ENCODE data around the gene KRTAP12-2.

Gene KRTAP12-2

DNA sequence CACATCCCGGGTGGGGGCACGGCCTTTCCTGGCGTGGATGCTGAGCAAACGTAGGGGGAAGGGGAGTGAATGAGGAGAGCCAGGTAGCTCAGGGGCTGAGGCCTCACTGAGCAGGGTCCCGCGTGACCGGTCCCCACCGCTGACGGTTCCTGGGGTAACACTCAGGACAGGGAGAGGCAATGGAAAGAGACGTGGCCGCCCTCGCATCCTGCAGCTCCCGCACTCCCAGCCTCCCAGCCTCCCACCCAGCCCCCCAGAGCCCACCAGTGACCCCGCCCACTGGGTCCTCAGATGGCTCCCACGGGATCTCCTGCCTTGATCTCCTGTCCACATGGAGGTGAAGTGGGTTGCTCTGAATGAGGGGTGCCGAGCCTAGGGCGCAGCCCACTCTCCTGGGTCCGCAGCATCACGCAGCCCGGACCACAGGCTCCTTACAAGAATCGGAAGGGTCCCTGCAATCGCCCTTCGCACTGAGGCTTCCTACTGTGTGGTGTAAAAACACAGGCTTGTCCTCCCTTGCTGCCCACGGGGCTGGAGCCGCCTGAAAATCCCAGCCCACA, 42.2 kb upstream of the KRTAP12-2 start:
- H3K9me3 ChIP-seq (ENCODE audit: low read length): no peaks in the 10 kb centered on the region
- no peak overlapping the region for H3K4me3 ChIP-seq (ENCODE audit: low read depth in 1 of 2, low read length in 2 of 2)
- H3K27ac ChIP-seq (ENCODE audit: low read depth, low read length): no peak overlapping the region
- peaks cover 24 to 80% of the 10 kb centered on the region in 2 donors for H3K27me3 ChIP-seq (ENCODE audit: control insufficient read depth in 1 of 2, insufficient read depth in 2 of 2, low read length in 2 of 2)
- no peaks in the 10 kb centered on the region for H3K4me1 ChIP-seq (ENCODE audit: insufficient read depth, low read length)
- H3K36me3 ChIP-seq (ENCODE audit: insufficient read depth, low read length): no peaks in the 10 kb centered on the region
- H3K9ac ChIP-seq (ENCODE audit: low read length): no peak overlapping the region

DNA sequence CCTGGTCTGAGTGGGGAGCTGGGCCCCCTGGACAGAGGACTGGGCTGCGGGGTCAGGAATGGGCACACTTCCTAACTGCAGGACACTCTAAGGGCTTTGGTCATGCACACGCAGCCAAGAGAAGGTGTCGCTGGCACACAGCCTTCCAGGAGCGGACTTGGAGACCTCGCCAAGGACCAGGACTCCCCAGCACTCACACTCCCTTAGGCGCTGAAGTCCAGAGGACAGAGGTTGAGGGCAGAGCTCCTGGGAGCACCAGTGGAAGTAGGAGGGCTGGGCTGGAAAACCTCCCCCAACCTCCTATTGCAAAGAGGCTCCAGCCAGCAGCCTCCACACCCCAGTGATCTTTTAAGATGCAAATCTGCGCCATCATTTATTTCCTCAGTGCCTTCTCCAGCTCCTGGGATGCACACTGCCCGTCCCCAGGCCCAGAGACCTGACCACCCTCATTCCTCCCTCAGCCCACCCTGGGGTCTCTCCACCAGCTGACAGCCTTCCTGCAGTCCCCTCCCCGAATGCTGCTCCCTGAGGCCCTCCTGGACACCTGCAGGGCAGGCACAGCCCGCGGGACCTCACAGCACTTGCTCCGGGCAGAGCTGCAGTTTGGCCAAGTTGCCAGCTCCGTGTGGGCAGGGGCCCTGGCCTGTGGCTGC, 41.6 kb upstream of the KRTAP12-2 start:
- H3K27me3 ChIP-seq (ENCODE audit: control insufficient read depth in 1 of 2, insufficient read depth in 2 of 2, low read length in 2 of 2): peaks cover 18 to 80% of the 10 kb centered on the region in 2 donors
- H3K4me1 ChIP-seq (ENCODE audit: insufficient read depth, low read length): no peaks in the 10 kb centered on the region
- H3K9me3 ChIP-seq (ENCODE audit: low read length): no peaks in the 10 kb centered on the region
- no peak overlapping the region for H3K27ac ChIP-seq (ENCODE audit: low read depth, low read length)
- H3K36me3 ChIP-seq (ENCODE audit: insufficient read depth, low read length): no peaks in the 10 kb centered on the region
- H3K9ac ChIP-seq (ENCODE audit: low read length): no peak overlapping the region
- H3K4me3 ChIP-seq (ENCODE audit: low read depth in 1 of 2, low read length in 2 of 2): no peak overlapping the region

DNA sequence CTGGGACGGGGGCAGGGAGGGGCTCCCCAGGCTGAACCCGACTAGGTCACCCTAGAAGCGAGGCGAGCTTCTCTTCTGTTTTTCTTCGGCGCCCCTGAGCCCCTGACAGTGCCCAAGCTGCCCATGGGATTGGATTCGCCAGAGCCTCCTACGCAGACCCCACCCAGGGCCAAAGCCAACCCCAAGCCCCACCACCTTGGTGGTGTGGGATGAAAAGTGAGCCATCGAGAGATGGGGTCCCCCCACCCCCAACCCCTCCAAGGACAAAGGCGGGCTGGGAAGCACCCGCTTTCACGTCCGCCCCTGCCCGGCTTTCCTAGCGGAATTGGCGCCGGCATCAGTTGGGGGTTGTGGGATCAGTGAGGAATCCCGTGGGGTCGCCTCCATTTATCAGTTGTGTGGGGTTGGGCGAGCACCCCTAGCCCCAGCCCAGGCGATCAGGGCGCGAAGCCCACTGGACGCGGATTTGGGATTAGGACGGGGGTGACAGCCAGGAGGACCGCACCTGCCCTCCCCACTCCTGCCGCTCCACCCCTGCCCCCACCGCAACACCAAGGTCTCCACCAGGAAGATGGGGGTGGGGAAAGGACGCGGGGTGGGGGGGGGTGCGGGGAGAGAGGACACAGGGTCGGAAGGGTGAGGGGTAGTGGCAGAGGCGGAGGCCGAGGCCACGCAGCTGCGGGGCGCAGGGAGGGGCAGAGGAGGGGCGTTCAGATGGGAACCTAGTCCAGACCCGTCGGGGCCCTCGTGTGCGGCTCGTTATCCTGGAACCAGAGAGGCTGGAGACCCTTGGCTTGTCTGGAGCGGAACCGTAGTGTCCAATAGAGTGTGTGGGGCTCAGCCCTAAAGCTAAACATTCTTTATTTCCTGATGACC, 40.2 kb upstream of the KRTAP12-2 start:
- H3K4me1 ChIP-seq (ENCODE audit: insufficient read depth, low read length): no peaks in the 10 kb centered on the region
- no peak overlapping the region for H3K27ac ChIP-seq (ENCODE audit: low read depth, low read length)
- H3K9me3 ChIP-seq (ENCODE audit: low read length): no peaks in the 10 kb centered on the region
- peaks cover 6 to 80% of the 10 kb centered on the region in 2 donors for H3K27me3 ChIP-seq (ENCODE audit: control insufficient read depth in 1 of 2, insufficient read depth in 2 of 2, low read length in 2 of 2)
- H3K4me3 ChIP-seq (ENCODE audit: low read depth in 1 of 2, low read length in 2 of 2): no peak overlapping the region
- H3K9ac ChIP-seq (ENCODE audit: low read length): no peak overlapping the region
- H3K36me3 ChIP-seq (ENCODE audit: insufficient read depth, low read length): no peaks in the 10 kb centered on the region

DNA sequence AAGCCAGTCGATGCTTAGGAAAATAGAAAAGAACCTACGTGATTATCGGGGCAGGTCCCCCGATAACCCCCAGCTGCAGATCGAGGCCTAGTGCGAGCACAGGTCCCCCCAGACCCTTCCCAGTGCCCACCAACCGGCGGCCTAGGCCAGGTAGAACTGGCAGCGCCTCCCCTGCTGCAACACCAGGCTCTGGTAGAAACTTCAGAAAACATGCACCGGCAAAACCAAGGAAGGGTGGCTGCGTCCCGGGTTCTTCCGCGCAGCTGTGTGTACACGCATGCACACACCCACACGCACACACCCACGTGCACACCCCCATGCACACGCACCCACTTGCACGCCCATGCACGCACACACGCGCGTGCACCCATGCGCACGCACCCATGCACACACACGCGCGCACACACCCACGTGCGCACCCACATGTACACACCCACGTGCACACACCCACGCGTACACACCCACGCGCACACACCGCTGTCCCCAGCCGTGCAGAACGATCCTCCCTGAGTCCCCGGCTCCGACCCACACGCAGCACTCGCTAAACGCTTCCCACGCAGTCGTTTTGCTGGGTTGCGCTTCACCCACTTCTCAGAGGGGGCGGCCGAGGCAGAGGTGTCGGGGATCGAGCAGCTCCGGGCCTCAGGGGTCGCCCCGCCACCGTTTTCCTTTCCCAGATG, 39.4 kb upstream of the KRTAP12-2 start:
- Histone ChIP-seq H3K27ac (ENCODE audit: low read depth, low read length) (no peak overlapping the region), H3K4me3 (ENCODE audit: low read depth in 1 of 2, low read length in 2 of 2) (no peak overlapping the region)

DNA sequence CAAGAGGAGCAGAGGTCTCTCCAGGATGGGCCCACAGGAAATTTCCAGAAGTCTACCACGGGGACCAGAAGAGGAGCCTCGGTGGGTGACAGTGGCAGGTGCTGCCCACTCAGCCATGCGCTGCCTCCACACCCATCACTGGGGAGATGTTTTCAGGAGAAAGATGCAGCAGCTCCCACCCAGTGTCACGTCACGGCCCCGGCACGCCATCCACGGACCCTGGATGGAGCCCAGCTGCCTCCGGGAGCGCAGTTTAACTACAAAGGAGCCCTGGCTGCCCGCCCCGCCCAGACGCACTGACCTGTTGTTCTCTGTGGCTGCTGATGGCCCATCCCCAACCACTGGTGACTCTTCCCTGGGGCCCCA, 37.9 kb upstream of the KRTAP12-2 start:
- Histone ChIP-seq H3K9me3 (ENCODE audit: low read length) (no peaks in the 10 kb centered on the region), H3K4me3 (ENCODE audit: low read depth in 1 of 2, low read length in 2 of 2) (no peak overlapping the region), H3K4me1 (ENCODE audit: insufficient read depth, low read length) (no peaks in the 10 kb centered on the region), H3K27ac (ENCODE audit: low read depth, low read length) (no peak overlapping the region), H3K36me3 (ENCODE audit: insufficient read depth, low read length) (no peaks in the 10 kb centered on the region), H3K27me3 (ENCODE audit: control insufficient read depth in 1 of 2, insufficient read depth in 2 of 2, low read length in 2 of 2) (peaks cover 5 to 78% of the 10 kb centered on the region in 2 donors), H3K9ac (ENCODE audit: low read length) (no peak overlapping the region)

More for the DNA sequence above, 39.4 kb upstream of the KRTAP12-2 start:
- H3K27me3 ChIP-seq (ENCODE audit: control insufficient read depth in 1 of 2, insufficient read depth in 2 of 2, low read length in 2 of 2): peaks cover 4 to 76% of the 10 kb centered on the region in 2 donors
- no peaks in the 10 kb centered on the region for H3K4me1 ChIP-seq (ENCODE audit: insufficient read depth, low read length)
- no peaks in the 10 kb centered on the region for H3K36me3 ChIP-seq (ENCODE audit: insufficient read depth, low read length)
- H3K9me3 ChIP-seq (ENCODE audit: low read length): no peaks in the 10 kb centered on the region
- no peak overlapping the region for H3K9ac ChIP-seq (ENCODE audit: low read length)

DNA sequence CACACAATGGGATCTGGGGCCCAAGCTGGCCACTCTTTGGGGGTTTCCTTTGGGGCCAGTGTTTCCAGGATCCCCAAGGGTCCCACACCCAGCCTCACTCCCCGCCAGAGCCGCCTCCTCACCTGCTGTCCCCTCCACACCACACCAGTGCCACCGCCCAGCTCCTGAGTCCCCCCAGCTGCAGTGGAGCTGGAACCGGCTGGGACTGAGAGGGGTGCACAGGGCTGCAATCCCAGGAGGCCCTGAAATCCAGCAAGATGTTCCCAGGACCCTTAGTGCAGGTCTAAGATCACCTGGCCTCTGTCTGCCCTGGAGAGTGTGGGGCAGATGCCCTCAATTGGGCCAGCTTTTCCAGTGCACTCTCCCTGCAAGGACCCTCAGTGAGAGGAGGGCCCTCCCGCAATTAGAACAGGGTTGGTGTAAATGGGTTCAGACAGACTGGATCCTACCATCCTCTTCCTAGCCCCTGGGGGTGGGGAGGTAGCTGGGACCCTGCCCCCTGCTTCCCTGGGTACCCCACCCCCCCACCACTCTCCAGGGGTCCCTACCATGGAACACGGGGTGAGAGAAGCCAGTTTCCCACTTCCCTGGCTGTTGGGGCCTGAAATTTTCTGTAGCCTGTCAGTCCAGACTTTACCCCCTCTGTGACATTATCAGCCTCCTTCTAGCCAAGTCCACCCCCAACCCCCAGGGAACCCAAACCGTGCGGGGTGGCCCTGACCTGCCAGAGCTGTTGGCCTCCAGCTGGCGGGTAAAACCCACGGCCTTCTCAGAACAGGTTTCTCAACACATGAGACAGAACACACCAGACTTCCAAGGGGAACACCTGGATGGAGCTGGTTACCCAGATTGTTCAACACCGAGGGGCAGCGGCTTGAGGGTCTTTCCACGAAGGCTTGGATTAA, 37.3 kb upstream of the KRTAP12-2 start:
- no peak overlapping the region for H3K4me3 ChIP-seq (ENCODE audit: low read depth in 1 of 2, low read length in 2 of 2)
- H3K4me1 ChIP-seq (ENCODE audit: insufficient read depth, low read length): no peaks in the 10 kb centered on the region
- H3K27ac ChIP-seq (ENCODE audit: low read depth, low read length): no peak overlapping the region
- no peaks in the 10 kb centered on the region for H3K9me3 ChIP-seq (ENCODE audit: low read length)
- H3K27me3 ChIP-seq (ENCODE audit: control insufficient read depth in 1 of 2, insufficient read depth in 2 of 2, low read length in 2 of 2): peaks cover 5 to 78% of the 10 kb centered on the region in 2 donors
- no peaks in the 10 kb centered on the region for H3K36me3 ChIP-seq (ENCODE audit: insufficient read depth, low read length)
- no peak overlapping the region for H3K9ac ChIP-seq (ENCODE audit: low read length)

DNA sequence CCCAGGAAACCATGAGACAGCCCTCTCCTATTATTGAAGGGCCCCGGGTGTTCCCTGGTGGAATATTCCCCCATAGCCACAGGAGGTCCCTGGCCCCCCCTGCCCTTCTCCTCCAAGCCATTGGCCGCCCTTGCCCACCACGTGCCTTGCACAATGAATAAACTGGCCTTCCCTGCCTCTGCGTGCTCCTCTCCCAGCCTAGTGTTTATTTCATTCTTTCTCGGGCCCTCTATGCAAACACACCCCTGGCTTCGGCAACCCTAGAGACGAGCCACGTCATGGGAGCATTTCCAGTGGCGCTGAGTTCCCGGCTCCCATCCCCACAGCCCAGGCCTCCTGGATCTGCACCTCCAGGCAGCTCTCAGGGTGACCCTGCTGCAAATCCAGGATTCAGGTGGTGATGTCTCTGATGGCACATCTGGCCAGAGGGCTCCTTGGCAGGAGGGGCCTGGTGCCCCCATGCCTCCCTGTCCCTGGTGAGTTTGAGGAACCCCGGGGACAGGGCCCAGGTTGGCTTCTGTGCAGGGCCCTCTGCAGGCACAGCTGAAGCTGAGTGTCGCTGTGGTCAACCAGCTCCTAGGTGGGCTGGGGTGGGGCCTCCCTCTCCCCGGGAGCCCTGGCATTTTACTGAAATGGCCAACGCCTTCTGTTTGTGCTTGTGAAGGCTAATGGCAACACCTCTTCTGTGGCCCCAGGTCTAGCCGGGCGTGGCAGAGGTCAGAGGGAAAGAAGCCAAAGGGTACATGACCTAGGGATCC, 36.4 kb upstream of the KRTAP12-2 start:
- Histone ChIP-seq H3K9ac (ENCODE audit: low read length) (no peak overlapping the region), H3K4me3 (ENCODE audit: low read depth in 1 of 2, low read length in 2 of 2) (no peak overlapping the region), H3K9me3 (ENCODE audit: low read length) (no peaks in the 10 kb centered on the region), H3K36me3 (ENCODE audit: insufficient read depth, low read length) (no peaks in the 10 kb centered on the region), H3K4me1 (ENCODE audit: insufficient read depth, low read length) (no peaks in the 10 kb centered on the region), H3K27me3 (ENCODE audit: control insufficient read depth in 1 of 2, insufficient read depth in 2 of 2, low read length in 2 of 2) (peaks cover 5 to 77% of the 10 kb centered on the region in 2 donors), H3K27ac (ENCODE audit: low read depth, low read length) (no peak overlapping the region)

DNA sequence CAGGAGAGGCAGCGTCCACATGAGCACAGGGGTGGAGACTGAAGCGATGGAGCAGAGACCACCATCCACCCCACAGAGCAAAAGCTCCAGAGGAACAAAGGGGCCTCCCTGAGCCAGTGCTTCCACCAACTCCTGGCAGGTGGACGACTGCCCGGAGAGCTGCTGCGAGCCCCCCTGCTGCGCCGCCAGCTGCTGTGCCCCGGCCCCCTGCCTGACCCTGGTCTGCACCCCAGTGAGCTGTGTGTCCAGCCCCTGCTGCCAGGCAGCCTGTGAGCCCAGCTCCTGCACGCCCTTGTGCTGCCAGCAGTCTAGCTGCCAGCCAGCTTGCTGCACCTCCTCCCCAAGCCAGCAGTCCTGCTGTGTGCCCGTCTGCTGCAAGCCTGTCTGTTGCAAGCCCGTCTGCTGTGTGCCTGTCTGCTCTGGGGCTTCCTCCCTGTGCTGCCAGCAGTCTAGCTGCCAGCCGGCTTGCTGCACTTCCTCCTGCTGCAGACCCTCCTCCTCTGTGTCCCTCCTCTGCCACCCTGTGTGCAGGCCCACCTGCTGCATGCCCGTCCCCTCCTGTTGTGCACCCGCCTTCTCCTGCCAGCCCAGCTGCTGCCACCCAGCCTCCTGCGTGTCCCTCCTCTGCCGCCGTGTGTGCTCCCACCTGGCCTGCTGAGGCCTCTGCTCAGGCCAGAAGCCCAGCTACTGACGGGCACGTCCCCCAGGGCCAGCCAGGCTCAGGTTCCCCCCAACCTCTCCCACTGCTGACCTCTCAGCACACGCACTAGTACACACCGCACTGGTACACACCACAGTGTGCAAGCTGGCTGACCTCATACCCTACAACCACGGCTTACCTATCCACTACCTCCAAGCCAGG, 35.6 kb upstream of the KRTAP12-2 start:
- Histone ChIP-seq H3K36me3 (ENCODE audit: insufficient read depth, low read length) (no peaks in the 10 kb centered on the region), H3K27me3 (ENCODE audit: control insufficient read depth in 1 of 2, insufficient read depth in 2 of 2, low read length in 2 of 2) (peaks cover 5 to 76% of the 10 kb centered on the region in 2 donors), H3K9ac (ENCODE audit: low read length) (no peak overlapping the region), H3K4me3 (ENCODE audit: low read depth in 1 of 2, low read length in 2 of 2) (no peak overlapping the region), H3K9me3 (ENCODE audit: low read length) (no peaks in the 10 kb centered on the region), H3K27ac (ENCODE audit: low read depth, low read length) (no peak overlapping the region), H3K4me1 (ENCODE audit: insufficient read depth, low read length) (no peaks in the 10 kb centered on the region)

DNA sequence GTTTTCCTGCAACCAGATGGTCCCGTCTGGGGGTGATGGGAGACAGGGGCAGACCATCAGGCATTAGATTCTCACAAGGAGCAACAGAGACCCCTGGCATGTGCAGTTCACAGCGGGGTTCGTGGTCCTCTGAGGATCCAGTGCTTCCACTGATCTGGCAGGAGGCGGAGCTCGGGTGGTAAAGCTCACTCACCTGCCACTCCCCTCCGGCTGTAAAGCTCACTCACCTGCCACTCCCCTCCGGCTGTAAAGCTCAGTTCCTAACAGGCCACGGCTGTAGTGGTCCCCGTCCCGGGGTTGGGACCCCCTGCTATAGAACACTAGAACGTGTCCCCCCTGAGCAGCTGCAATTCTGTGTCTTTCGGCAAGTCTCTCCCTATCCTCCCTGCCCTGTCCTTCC, 34.8 kb upstream of the KRTAP12-2 start:
- H3K27ac ChIP-seq (ENCODE audit: low read depth, low read length): no peak overlapping the region
- no peaks in the 10 kb centered on the region for H3K9me3 ChIP-seq (ENCODE audit: low read length)
- H3K36me3 ChIP-seq (ENCODE audit: insufficient read depth, low read length): no peaks in the 10 kb centered on the region
- no peak overlapping the region for H3K9ac ChIP-seq (ENCODE audit: low read length)
- no peak overlapping the region for H3K4me3 ChIP-seq (ENCODE audit: low read depth in 1 of 2, low read length in 2 of 2)
- peaks cover 5 to 68% of the 10 kb centered on the region in 2 donors for H3K27me3 ChIP-seq (ENCODE audit: control insufficient read depth in 1 of 2, insufficient read depth in 2 of 2, low read length in 2 of 2)
- no peaks in the 10 kb centered on the region for H3K4me1 ChIP-seq (ENCODE audit: insufficient read depth, low read length)

Measured in muscle layer of colon (tissue), 2 donors.